ENCODE measurements around the gene CYP2A7. TPM values are rescaled to one million over a fixed set of nuclear protein-coding genes. Genes with fewer than 3 reads are reported as not detected.
"Not testable (repeated sequence)": the region's sequence is repeated elsewhere in the genome, so short reads cannot be mapped to it uniquely, and the experiment has no call there.

CYP2A7 gene
- total and polyA plus RNA-seq, 2 experiments from 2014 or later: not detected

DNA sequence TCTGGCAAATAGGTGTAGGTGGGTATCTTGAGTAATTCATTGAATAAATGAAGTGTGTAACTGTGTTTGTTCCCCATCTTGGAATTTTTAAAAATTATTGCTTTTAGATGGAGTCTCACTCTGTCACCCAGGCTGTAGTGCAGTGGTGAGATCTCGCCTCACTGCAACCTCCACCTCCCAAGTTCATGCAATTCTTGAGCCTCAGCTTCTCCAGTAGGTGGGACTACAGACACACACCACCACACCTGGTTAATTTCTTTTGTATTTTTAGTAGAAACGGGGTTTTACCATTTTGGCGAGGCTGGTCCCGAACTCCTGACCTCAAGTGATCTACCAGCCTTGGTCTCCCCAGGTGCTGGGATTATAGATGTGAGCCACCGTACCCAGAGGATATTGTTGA, 23.9 kb downstream of the CYP2A7 start:
- Histone ChIP-seq H3K9ac (no peak overlapping the region), H3K27ac (no peak overlapping the region), H3K27me3 (replicated peaks; ENCODE audit: insufficient read depth) (no peaks in the 10 kb centered on the region), H3K4me1 (ENCODE audit: insufficient read depth) (no peaks in the 10 kb centered on the region), H2AFZ (no peak overlapping the region), H3K79me2 (ENCODE audit: insufficient read depth) (no peaks in the 10 kb centered on the region), H3K4me2 (ENCODE audit: unreplicated experiment) (no peak overlapping the region), H3K36me3 (ENCODE audit: low read depth) (no peaks in the 10 kb centered on the region), H4K20me1 (ENCODE audit: insufficient read depth) (no peaks in the 10 kb centered on the region), H3F3A (ENCODE audit: insufficient read depth) (no peaks in the 10 kb centered on the region), H3K9me2 (ENCODE audit: insufficient read depth) (no peaks in the 10 kb centered on the region), H3K4me3 (no peak overlapping the region), H3K9me3 (ENCODE audit: low read depth) (no peaks in the 10 kb centered on the region)
- TF ChIP-seq EZH2 (IDR thresholded peaks at IDR 0.05; ENCODE audit: insufficient read depth, poor library complexity, severe bottlenecking) (no peak), EZH2phosphoT487 (IDR thresholded peaks at IDR 0.05; ENCODE audit: insufficient read depth, low read depth) (no peak)
- in situ Hi-C loops (cut with MboI): no loop called here
- WGBS, 2 experiments (ENCODE audit: low coverage in 1 of 2, low lambda C conversion rate in 2 of 2, missing lambda C conversion rate in 2 of 2): 76 to 77% methylated on average over 5 of the region's 5 CpGs
- DNase-seq: no peak

- 58% methylated on average over 2 of the region's 3 CpGs for WGBS, 2 experiments (ENCODE audit: low coverage in 1 of 2, low lambda C conversion rate in 2 of 2, missing lambda C conversion rate in 2 of 2)
- H4K20me1 ChIP-seq (ENCODE audit: insufficient read depth); H3K79me2 ChIP-seq (ENCODE audit: insufficient read depth); H3K27ac ChIP-seq; DNase-seq; H3K9ac ChIP-seq; H3K4me1 ChIP-seq (ENCODE audit: insufficient read depth); H3K36me3 ChIP-seq (ENCODE audit: low read depth); in situ Hi-C loops (cut with MboI); H3K4me2 ChIP-seq (ENCODE audit: unreplicated experiment); H3K9me2 ChIP-seq (ENCODE audit: insufficient read depth); H3F3A ChIP-seq (ENCODE audit: insufficient read depth); H3K4me3 ChIP-seq; H2AFZ ChIP-seq; H3K9me3 ChIP-seq (ENCODE audit: low read depth): not testable (repeated sequence)
- H3K27me3 ChIP-seq (replicated peaks; ENCODE audit: insufficient read depth): peaks cover 11% of the 10 kb centered on the region; the same call in 1 of the 2 replicates
These were observed 29.4 kb downstream of the CYP2A7 start for GRCh38 chr19:40852467-40853152.

DNA sequence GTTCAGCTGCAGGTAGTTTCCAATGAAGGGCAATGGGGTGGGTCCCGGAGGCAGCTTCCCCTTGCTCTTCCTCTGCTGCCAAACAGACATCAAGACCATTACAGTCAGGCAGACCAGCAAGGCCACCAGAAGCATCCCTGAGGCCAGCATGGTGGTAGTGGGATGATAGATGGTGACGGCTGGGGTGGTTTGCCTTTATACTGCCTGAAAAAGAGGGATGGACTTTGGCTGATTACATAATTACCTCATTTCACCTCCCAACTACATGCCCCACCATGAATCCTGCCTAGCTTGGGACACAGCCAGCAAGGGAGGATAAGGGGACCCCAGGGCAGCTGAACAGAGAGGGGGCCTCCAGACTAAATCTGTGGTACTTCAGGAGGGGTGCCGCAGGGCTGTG, 31.8 kb downstream of the CYP2A7 start, which contains the start of gene CYP2A6:
TSS of gene CYP2A6 (minus strand) at position 171 of the 400 bp plus-strand sequence. CDS start at position 150, 21 bp downstream.
- H4K20me1 ChIP-seq (ENCODE audit: insufficient read depth); H3K9ac ChIP-seq; DNase-seq; H3K79me2 ChIP-seq (ENCODE audit: insufficient read depth); H3K9me2 ChIP-seq (ENCODE audit: insufficient read depth); in situ Hi-C loops (cut with MboI); H3F3A ChIP-seq (ENCODE audit: insufficient read depth); H3K36me3 ChIP-seq (ENCODE audit: low read depth); H3K4me3 ChIP-seq; H3K4me2 ChIP-seq (ENCODE audit: unreplicated experiment); H3K4me1 ChIP-seq (ENCODE audit: insufficient read depth); H3K9me3 ChIP-seq (ENCODE audit: low read depth); H2AFZ ChIP-seq; H3K27ac ChIP-seq: not testable (repeated sequence)
- peaks cover 11% of the 10 kb centered on the region; the same call in 1 of the 2 replicates for H3K27me3 ChIP-seq (replicated peaks; ENCODE audit: insufficient read depth)
- 93 to 95% methylated on average over 3 of the region's 3 CpGs for WGBS, 2 experiments (ENCODE audit: low coverage in 1 of 2, low lambda C conversion rate in 2 of 2, missing lambda C conversion rate in 2 of 2)

GRCh38 chr19:40846722-40847121, 35.3 kb downstream of the CYP2A7 start:
- H3K79me2 ChIP-seq (ENCODE audit: insufficient read depth); H3F3A ChIP-seq (ENCODE audit: insufficient read depth); H3K36me3 ChIP-seq (ENCODE audit: low read depth); H3K9me2 ChIP-seq (ENCODE audit: insufficient read depth); H3K4me1 ChIP-seq (ENCODE audit: insufficient read depth); in situ Hi-C loops (cut with MboI); H3K4me2 ChIP-seq (ENCODE audit: unreplicated experiment); DNase-seq; H3K9me3 ChIP-seq (ENCODE audit: low read depth); H3K9ac ChIP-seq; H4K20me1 ChIP-seq (ENCODE audit: insufficient read depth); H3K27ac ChIP-seq; H3K4me3 ChIP-seq; H2AFZ ChIP-seq: not testable (repeated sequence)
- 48 to 49% methylated on average over 8 of the region's 8 CpGs for WGBS, 2 experiments (ENCODE audit: low coverage in 1 of 2, low lambda C conversion rate in 2 of 2, missing lambda C conversion rate in 2 of 2)
- H3K27me3 ChIP-seq (replicated peaks; ENCODE audit: insufficient read depth): peaks cover 11% of the 10 kb centered on the region; the same call in 1 of the 2 replicates

DNA sequence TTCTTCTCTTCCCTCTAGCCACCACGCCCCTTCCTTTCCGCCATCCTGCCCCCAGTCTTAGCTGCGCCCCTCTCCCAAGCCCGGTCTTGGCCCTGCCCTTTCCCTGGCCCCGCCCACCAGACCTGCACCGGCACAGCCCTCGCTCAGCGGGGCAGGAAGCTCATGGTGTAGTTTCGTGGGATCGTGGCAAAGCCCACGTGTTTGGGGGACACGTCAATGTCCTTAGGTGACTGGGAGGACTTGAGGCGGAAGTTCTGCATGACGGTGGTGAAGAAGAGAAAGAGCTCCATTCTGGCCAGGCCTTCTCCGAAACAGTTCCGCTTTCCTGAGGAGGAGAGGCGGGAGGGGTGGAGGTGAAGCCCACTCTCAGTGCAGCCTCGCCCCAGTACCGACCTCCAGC, 38.4 kb downstream of the CYP2A7 start:
- H3K27ac ChIP-seq; DNase-seq; H3K9ac ChIP-seq; H3K4me2 ChIP-seq (ENCODE audit: unreplicated experiment); H3K9me3 ChIP-seq (ENCODE audit: low read depth); in situ Hi-C loops (cut with MboI); H3K9me2 ChIP-seq (ENCODE audit: insufficient read depth); H3K4me1 ChIP-seq (ENCODE audit: insufficient read depth); H4K20me1 ChIP-seq (ENCODE audit: insufficient read depth); H3F3A ChIP-seq (ENCODE audit: insufficient read depth); H3K4me3 ChIP-seq; H2AFZ ChIP-seq; H3K79me2 ChIP-seq (ENCODE audit: insufficient read depth); H3K36me3 ChIP-seq (ENCODE audit: low read depth): not testable (repeated sequence)
- WGBS, 2 experiments (ENCODE audit: low coverage in 1 of 2, low lambda C conversion rate in 2 of 2, missing lambda C conversion rate in 2 of 2): 23 to 30% methylated on average over 13 to 18 of the region's 19 CpGs
- H3K27me3 ChIP-seq (replicated peaks; ENCODE audit: insufficient read depth): peaks cover 10% of the 10 kb centered on the region; the same call in 1 of the 2 replicates

- 63 to 66% methylated on average over 9 of the region's 12 CpGs for WGBS, 2 experiments (ENCODE audit: low coverage in 1 of 2, low lambda C conversion rate in 2 of 2, missing lambda C conversion rate in 2 of 2)
- H3K9me3 ChIP-seq (ENCODE audit: low read depth); H3K4me2 ChIP-seq (ENCODE audit: unreplicated experiment); H3K9ac ChIP-seq; DNase-seq; H3K79me2 ChIP-seq (ENCODE audit: insufficient read depth); H3K9me2 ChIP-seq (ENCODE audit: insufficient read depth); H3K27me3 ChIP-seq (replicated peaks; ENCODE audit: insufficient read depth); H3K4me3 ChIP-seq; H3F3A ChIP-seq (ENCODE audit: insufficient read depth); H2AFZ ChIP-seq; in situ Hi-C loops (cut with MboI); H3K27ac ChIP-seq; H3K36me3 ChIP-seq (ENCODE audit: low read depth); H4K20me1 ChIP-seq (ENCODE audit: insufficient read depth); H3K4me1 ChIP-seq (ENCODE audit: insufficient read depth): not testable (repeated sequence)
These were observed 38.9 kb downstream of the CYP2A7 start for GRCh38 chr19:40842997-40843652.

DNA sequence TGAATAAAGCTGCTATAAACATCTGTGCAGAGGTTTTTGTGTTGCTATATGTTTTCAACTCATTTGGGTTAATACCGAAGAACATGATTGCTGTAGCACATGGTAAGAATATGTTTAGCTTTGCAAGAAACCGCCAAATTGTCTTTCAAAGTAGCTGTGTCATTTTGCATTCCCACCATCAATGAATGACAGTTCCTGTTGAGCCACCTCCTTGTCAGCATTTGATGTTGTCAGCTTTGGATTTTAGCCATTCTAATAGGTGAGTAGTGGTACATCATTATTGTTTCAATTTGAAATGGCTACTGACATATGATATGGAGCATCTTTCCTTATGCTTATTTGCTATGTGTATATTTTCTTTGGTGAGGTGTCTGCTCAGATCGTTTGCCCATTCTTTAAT, 40.0 kb downstream of the CYP2A7 start:
- H3K4me1 ChIP-seq (ENCODE audit: insufficient read depth); H3K27ac ChIP-seq; H3K9ac ChIP-seq; H2AFZ ChIP-seq; H3F3A ChIP-seq (ENCODE audit: insufficient read depth); H3K9me3 ChIP-seq (ENCODE audit: low read depth); H3K36me3 ChIP-seq (ENCODE audit: low read depth); H3K79me2 ChIP-seq (ENCODE audit: insufficient read depth); H3K4me3 ChIP-seq; H3K9me2 ChIP-seq (ENCODE audit: insufficient read depth); H4K20me1 ChIP-seq (ENCODE audit: insufficient read depth); DNase-seq; in situ Hi-C loops (cut with MboI); H3K27me3 ChIP-seq (replicated peaks; ENCODE audit: insufficient read depth); H3K4me2 ChIP-seq (ENCODE audit: unreplicated experiment): not testable (repeated sequence)
- 70 to 81% methylated on average over 3 of the region's 3 CpGs for WGBS, 2 experiments (ENCODE audit: low coverage in 1 of 2, low lambda C conversion rate in 2 of 2, missing lambda C conversion rate in 2 of 2)
